HG02588 (cell line): ENCODE results near the gene WNT1.
A peak's percentile ranks its signal among the peaks of the same experiment; 100 is the strongest.

Experiments used
- ATAC-seq: cut with Tn5 transposase; IDR thresholded peaks from one replicate; pipeline ENCODE4 v1.9.1; 2021; ENCODE audit warnings: mild to moderate bottlenecking, moderate library complexity; ENCODE audit not compliant: unreplicated experiment

WNT1 gene

DNA sequence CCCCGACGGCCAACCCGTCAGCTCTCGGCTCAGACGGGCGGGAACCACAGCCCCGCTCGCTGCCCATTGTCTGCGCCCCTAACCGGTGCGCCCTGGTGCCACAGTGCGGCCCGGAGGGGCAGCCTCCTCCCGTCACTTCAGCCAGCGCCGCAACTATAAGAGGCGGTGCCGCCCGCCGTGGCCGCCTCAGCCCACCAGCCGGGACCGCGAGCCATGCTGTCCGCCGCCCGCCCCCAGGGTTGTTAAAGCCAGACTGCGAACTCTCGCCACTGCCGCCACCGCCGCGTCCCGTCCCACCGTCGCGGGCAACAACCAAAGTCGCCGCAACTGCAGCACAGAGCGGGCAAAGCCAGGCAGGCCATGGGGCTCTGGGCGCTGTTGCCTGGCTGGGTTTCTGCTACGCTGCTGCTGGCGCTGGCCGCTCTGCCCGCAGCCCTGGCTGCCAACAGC lies at the start of gene WNT1:
Gene WNT1, plus strand, starts transcription at position 32 of the 450 bp plus-strand sequence. Its CDS starts 329 bp downstream, at position 361.
- ATAC-seq, result peak; percentile 5

DNA sequence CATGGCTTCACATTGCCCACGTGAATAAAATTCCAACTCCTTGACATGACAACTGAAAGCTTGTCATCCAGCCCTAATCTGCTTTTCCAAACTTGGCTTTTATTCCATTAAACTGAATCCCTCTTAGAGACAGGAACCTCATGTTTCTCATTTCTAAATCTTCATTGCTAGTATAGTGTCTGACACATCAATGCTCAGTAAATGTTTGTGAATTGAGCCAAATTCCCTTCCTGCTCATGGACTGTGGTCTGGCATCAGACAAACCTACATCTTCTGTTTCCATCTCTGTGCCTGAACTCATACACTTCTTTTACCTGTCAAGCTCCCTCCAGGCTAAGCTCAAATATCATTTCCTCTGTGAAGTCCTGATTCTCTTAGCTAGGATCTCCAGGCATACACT lies 48.6 kb upstream of the WNT1 start:
- ATAC-seq, result no peak

DNA sequence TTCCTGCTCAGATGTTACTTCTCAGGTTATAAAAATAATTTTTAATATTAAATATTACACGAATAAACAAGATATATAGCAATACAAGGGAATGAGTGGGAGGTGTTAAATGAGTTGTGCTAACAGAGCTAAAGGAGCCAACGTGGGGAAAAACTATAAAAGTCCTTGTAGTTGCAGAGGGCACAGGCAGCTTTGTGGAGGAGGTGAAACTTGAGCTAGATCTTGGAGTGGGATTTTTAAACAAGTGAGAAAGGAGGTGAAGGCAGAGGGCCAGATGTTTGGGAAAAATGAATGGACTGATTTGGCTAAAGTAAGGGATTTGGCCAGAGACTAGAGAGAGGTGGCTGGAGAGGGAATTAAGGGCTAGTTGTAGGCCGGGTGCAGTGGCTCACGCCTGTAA lies 47.6 kb upstream of the WNT1 start:
- ATAC-seq, result no peak

DNA sequence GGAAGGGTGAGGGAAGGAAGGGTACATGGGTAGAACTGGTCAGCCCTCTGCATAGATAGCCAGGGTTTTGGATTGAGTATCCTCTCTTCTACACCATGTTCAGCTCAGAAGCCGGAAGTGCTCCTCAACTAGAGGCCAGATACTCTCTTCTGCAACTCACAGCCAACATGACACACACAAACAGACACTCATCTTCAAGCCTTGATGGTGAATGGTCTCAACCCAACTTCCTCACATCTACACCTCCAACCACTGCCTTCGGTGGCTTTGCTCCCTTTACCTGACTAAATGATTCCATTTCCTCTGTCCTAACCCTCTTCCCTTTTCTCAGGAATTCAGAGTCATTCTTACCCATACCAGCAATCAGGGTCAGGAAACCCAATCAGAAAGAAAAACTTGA lies 45.2 kb upstream of the WNT1 start:
- no peak for ATAC-seq

DNA sequence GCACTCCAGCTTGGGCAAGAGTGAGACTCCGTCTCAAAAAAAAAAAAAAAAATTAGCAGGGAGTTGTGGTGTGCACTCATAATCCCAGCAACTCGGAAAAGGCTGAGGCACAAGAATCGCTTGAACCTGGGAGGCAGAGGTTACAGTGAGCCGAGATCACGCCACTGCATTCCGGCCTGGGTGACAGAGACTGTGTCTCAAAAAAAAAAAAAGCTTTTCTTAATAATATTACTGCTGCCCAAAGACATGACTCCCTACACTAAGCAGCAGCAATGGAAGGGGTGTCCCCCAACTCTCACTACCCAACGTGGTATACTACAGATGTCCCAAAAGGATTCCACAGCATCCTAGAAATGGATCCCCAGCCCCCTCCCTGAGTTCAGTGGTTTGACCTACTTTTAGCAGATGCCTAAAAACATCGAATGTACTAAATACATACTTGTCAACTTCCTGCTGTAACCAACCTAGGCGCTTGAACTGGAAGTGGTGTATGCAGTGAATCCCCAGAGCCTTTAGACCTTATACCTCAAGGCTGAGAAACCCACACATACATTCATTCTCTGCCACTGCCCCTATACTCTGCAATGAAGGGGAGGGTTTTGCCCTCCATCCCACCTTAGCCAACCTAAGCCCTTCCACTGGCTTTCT lies 44.3 kb upstream of the WNT1 start:
- no peak for ATAC-seq

DNA sequence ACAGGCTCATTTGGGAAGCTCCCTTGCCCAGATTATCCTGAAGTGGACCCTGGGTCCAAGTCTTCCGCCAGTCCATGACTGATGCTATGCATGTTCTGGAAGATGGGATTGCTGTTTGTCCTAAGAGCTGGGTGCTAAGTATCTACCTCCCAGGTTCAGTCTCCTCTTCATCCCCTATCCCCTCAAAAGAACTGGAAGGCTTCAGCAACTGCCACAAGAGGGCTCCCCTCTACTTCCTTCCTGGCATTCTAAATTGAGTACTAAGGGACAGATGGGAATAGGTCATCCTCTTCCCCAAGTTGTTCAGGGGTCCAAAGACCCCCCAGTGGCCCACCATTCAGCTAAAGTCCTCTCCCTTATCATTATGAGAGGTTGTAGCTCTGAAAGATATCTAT lies 43.8 kb upstream of the WNT1 start:
- ATAC-seq, result no peak

DNA sequence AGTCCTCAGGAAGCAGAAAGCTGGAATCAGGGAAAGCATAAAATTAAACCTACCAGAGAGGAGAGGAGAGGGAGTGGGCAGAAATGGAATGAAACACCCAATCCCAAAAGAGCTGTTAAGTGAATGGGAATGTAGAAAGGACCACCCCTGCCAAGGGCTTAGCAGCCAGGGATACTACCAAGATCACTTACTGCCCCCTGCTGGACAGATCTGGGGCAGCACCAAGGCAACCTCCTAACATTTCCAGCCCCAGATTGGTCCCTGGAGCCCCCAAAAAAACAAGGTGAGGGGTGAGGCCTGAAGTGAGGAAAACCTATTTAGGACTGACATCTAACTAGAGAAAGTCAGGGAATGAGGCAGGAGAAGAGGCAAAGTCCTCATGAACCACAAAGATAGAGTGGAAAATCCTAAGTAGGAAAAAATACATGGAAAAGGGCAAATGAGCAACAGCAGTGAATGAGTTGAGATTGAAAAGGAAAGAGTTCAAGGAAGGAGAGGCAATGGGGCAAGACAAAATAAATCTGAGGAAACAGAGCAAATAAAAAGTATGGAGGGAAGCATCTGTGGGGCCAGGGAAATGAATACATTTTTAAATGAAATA lies 41.6 kb upstream of the WNT1 start:
- no peak for ATAC-seq

DNA sequence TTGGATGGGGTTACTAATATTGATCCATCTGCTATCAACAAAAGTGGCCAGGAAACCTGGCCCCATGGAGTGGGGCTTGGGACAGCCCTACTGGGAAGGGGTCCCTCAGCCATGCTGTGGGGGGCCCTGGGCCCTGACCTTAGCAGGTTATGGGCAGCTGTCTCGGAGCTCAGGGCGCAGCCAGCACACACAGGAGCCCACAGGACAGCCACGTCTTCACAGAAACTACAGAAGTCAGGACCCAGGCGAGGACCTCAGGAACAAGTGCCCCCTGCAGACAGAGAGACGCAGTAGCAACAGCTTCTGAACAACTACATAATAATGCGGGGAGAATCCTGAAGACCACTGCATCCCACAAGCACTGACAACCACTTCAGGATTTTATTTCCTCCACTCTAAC lies 41.0 kb upstream of the WNT1 start:
- no peak for ATAC-seq

DNA sequence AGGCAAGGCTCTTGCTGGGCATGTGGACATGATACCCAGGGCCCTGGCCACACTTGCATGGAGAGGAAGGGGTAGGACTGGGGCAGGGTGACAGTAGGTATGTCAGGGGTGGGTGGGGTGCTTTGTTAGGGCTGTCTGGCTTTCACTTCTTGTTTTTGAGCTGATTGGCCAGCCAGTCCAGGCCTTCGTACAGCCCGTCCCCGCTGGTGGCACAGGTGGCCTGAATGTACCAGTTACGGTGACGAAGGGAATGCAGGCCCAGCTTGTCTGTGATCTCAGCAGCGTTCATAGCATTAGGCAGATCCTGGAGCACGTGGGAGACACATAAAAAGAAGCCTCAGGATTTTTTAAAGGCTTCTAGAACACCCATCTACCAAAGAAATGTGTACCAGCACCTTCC lies 39.3 kb upstream of the WNT1 start:
- no peak for ATAC-seq

DNA sequence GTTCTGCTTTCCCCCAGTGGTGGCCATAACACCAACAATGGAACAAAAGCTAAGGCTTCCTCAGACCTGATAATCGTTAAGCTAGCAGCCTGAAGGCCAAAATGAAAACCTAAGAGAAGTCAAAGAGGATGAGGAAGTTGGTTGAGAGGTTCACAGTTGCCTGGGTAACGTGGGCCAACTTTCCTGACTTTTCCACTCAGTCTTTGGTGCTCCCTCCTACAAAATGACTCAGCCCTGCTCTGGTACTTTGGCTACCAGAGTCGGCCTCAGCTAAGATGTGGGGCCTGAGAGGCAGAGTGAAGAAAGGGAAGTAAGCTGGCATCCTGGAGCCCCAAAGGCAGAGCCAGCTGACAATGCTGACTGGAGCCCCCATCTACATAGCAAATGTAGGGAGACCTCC lies 37.9 kb upstream of the WNT1 start:
- no peak for ATAC-seq

DNA sequence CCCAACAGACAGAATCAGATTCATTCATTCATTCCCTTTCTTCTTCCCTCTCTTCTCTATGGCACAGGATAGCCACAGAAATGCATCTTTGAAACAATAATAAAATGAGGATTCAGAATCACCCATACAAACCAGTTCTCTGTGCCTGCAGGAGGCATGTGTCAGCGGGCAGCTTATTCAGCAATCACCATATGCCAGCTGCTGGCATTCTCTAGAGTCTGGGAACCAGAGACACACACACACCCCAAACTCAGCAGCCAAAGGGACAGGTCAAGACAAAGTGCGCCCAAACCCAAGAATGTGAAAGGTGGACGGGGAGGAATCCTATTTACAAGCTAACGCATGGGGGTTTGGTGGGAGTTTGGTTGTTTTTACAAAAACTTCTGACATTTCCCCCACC lies 34.9 kb upstream of the WNT1 start:
- no peak for ATAC-seq

DNA sequence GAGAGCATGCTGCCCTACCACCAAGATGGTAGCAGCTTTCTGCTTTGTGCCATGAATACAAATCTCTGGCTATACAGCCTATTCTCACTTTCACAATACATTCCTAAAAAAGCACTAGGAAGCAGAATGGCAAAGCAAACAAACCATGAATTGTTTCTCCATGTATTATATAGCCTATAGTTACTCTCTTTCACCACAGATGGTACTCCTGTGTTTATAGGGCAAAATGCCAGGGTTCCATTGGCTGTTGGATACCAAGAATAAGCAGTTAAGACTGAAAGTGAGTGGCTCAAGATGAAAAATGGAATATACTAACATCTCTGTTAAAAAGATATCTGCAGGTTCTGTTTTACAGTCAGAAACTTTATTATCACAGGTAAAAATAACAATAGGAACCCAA lies 31.9 kb upstream of the WNT1 start:
- ATAC-seq, result no peak

DNA sequence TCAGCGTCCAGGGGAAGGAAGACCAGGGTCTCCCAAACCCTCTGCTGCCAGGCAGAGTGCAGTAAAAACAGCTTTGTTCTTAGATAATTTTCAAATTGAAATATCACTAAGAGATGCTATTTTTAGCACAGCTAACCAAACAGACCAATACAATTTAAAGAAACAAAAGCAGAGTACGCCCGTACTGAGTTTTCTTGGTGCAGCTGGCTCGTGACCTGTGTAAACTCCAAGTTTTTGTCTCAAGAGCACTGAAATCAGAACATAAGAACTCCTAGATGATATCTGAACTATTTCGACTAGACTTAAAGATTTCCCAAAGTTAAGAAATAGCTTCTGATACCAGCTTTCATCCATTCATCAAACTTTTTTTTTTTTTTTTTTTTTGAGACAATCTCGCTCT lies 31.2 kb upstream of the WNT1 start:
- ATAC-seq, result no peak

DNA sequence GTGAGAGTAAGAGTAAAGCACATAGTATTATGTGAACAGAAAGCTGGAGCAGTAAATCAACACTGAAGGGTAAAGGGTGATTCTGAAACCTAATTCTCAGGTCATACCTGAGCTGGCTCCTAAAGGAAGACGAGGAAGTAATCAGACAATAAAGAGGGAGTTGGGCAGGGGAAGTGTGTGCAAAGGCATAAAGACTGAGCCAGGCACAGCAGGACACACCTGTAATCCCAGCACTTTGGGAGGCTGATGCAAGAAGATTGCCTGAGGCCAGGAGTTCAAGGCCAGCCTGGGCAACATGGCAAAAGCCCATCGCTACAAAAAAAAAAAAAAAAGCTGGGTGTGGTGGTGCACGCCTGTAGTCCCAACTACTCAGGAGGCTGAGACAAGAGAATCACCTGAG lies 30.4 kb upstream of the WNT1 start:
- no peak for ATAC-seq

DNA sequence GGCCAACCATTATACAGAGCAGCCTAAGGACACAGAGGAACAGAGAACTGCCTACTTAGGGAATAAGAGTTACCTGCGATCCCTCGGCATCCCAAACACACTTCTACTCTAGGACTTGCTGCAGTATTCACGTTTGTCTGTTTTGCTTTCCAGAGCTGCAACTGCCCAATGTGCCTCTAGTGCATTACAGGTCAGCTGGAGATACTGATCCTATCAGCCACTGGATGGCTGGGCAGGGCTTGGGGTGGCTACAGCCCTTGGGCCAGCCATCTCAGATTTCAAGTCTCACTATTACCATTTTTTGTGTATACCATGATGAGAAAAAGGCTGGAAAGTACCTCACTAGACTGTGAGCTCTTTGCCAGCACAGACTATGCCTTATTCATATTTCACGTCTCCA lies 25.4 kb upstream of the WNT1 start:
- no peak for ATAC-seq

DNA sequence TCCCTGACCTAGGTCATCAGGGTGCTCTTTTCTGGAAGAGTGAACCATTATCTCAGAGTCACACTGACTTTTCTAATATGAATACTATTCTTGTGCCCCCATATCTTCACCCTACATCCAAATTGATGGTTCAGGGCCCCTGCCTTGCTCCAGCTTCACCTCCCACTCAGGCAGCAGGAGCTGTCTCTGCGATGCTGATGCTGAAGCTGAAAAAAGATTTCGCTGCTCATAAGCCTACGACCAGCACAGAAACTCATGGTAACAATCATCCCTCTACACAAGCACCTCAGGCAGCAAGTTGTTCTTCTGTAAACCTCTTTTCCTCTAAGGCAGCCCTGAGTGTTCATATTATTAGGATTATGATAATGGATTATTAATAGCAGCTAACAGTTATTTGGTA lies 24.1 kb upstream of the WNT1 start:
- ATAC-seq, result no peak

DNA sequence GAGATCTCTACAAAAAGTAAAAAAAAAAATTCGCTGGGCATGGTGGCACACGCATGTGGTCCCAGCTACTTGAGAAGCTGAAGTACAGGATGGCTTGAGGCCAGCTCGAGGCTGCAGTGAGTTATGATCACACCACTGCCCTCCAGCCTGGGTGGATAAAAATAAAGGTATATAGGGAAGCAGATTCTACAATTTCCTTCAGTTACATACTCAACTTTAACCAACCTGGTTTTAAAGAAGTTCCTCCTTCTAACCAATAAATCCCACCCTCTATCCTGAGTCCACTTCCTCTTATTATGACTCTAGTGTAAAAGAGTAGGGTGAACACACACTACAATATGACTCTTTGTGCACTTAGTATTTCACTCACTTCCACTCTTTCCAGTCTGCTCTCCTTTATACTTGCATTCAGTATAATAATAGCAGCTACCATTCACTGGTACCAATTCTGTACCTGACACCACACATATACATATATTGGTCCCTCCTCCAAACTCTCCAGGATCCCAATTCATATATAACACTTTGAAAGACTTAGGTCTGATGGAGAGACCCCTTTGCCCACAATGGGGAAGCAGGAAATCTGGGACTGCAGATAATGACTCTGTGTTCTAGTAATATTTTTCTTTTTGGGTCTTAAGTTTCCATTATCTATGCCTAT lies 23.2 kb upstream of the WNT1 start:
- no peak for ATAC-seq

DNA sequence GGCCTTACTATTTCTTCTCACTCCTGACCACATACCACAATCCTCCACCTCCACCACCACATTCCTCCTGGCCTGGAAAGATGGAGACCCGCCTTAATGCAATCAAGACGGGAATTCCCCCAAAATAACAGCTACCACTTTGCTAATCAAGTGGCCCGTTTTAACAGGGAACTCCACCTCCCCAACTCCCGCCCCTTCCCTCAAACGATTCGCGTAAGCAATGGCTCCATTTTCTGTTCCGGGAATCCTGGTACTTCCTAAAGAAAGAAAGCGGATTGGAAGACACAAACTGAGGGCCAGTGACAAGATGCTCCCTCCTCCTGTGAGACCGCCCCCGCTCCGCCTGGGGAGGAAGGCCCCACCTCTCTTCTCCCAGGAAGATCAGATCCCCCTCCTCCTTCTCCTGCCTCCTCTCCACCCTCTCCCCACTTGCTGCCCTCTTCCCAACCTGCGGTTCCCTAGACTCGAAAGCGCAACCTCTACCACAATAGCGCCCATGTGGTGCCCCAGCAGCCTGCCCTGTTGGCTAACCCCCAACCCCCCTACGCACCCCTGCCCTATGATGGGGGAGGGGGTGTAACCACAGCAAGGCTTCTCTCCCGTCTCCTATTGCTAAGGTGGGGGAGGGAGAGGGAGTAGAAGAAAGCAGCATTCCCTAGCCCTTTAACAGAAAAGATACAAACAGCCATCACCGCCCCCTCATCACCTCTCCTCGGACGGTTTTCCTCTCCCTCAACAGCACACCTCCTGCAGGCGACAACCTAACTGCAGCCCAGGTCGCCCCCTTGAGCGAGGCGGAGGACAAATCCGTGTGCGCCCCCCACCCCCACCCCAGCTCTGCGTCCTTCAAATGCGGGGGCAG lies 21.6 kb upstream of the WNT1 start:
- ATAC-seq, result no peak

DNA sequence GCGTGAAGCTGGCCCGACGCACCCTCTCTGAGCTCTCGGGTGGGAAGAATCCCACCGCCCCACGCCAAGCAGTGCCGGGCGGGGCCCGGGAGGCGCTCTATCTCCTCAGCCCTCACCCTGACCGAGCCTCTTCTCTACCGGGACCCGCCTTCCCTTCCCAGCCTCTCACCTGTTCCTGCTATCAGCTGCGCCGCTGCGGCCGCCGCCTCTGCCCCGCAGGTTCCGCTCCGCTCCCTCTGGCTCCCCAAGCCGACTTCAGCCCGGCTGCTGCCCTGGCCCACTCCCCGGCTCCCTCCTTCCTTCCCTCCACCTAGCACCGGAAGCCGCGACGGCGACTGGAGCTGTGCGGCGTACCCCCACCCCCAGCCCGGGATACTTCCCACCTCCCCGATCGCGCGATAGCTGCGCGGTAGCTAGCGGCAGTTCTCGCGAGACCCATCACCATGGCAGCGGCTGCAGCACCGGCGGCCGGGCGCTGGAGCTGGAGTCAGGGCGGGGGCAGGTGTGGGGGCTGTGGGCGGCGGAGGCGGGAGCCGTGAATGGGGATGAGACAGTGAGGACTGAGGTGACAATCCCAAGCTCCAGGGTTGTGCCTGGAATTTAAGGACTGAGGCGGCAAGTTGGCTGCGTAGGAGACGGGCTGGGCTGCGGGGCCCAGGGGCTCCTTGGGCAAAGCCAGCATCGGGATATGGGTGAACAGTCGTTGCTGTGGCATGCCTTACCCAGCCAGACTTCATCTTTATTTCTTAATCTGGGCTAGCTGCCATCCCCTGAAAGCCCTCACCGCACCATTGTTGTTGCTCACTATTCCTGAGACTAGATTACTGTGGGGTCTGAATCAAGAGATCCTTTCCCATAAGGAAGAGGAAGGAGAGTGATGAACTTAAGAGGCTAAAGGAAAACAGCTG lies 20.7 kb upstream of the WNT1 start, which contains the start of gene ARF3:
Gene ARF3, minus strand, starts transcription at position 347 of the 908 bp plus-strand sequence. CDS start 16,392 bp downstream, outside the sequence.
- peak; percentile 92 for ATAC-seq

DNA sequence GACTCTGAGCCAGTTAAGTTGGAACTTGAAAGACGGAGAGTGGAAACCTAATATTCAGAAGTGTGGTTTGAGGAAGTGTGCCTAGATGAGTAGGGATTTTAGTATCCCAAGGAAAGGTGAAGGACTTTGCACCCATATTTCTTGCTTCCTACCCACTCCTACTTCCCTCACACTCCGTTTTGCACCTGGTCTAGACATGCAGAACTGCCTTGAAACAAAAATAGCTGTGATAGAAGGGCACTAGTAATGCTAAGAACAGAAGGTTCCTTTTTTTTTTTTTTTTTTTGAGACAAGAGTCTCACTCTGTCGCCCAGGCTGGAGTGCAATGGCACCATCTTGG lies 20.1 kb upstream of the WNT1 start:
- ATAC-seq, result no peak
